Activated T-cell treated with anti-CD3 and anti-CD28 coated beads, Interleukin-2, amount 50 U/mL, for 4 hours (primary cell): ENCODE results near the gene ZNF408. TPM values are rescaled to one million over a fixed set of nuclear protein-coding genes. Genes with fewer than 3 reads are reported as not detected.

ENCODE experiments used
- ATAC-seq, 2 donors: fragments of 200-7000 bp; cut with Tn5 transposase; one replicate each; pipeline ENCODE4 v1.10.0; 2021
- DNase-seq: peaks from one replicate; pipeline ENCODE4 v3.0.0-alpha.2; 2020
- H3K27me3 Mint-ChIP-seq: one replicate; pipeline ENCODE4 v1.8.0; 2021; ENCODE audit warnings: low read depth, mixed read lengths
- H3K36me3 Mint-ChIP-seq: one replicate; pipeline ENCODE4 v1.8.0; 2022; ENCODE audit warnings: mixed read lengths; ENCODE audit not compliant: insufficient read depth
- H3K4me1 Mint-ChIP-seq: one replicate; pipeline ENCODE4 v1.8.0; 2021; ENCODE audit warnings: low read depth, mixed read lengths
- H3K4me3 Mint-ChIP-seq: one replicate; pipeline ENCODE4 v1.8.0; 2021; ENCODE audit warnings: mild to moderate bottlenecking, moderate library complexity, mixed read lengths
- H3K9me3 Mint-ChIP-seq: one replicate; pipeline ENCODE4 v1.8.0; 2021; ENCODE audit warnings: mixed read lengths
- total RNA-seq, 3 donors: library from RNA; stranded (reverse); gene quantifications; one replicate each; pipeline ENCODE4 v1.2.1, GENCODE V29; 2021

ZNF408 gene
- 10 to 100 TPM; 14.2 to 16.9 (median 14.8) TPM for total RNA-seq

GRCh38 chr11:46700241-46701077, at the start of gene ZNF408, which contains the start of gene ARHGAP1:
Gene ZNF408 (plus strand): TSS chr11:46701031. CDS start chr11:46701048, 17 bp downstream.
Gene ARHGAP1 (minus strand): TSS chr11:46700619. CDS start chr11:46696107, 4,512 bp downstream.
- ATAC-seq, result peak; percentile 92 to 94
- Mint-ChIP-seq H3K4me1 (peaks cover 47% of the 10 kb centered on the region), H3K27me3 (no peaks in the 10 kb centered on the region), H3K4me3 (peak within 1 kb of the TSS; percentile 97), H3K36me3 (peaks cover 19% of the 10 kb centered on the region), H3K9me3 (no peaks in the 10 kb centered on the region)
- DNase-seq, result peak; percentile 98

GRCh38 chr11:46655631-46656030, 45.2 kb upstream of the ZNF408 start:
- no peaks in the 10 kb centered on the region for H3K4me1 Mint-ChIP-seq
- no peaks in the 10 kb centered on the region for H3K27me3 Mint-ChIP-seq
- ATAC-seq (no peak), DNase-seq (no peak)
- H3K4me3 Mint-ChIP-seq, result no peak overlapping the region
- H3K36me3 Mint-ChIP-seq, result peaks cover 28% of the 10 kb centered on the region
- no peaks in the 10 kb centered on the region for H3K9me3 Mint-ChIP-seq

GRCh38 chr11:46657186-46657585, 43.6 kb upstream of the ZNF408 start:
- DNase-seq (no peak), ATAC-seq (no peak)
- Mint-ChIP-seq H3K4me3 (no peak overlapping the region), H3K27me3 (no peaks in the 10 kb centered on the region), H3K36me3 (peaks cover 25% of the 10 kb centered on the region), H3K9me3 (no peaks in the 10 kb centered on the region), H3K4me1 (no peaks in the 10 kb centered on the region)

GRCh38 chr11:46658259-46658658, 42.6 kb upstream of the ZNF408 start:
- no peaks in the 10 kb centered on the region for H3K27me3 Mint-ChIP-seq
- no peaks in the 10 kb centered on the region for H3K4me1 Mint-ChIP-seq
- peaks cover 30% of the 10 kb centered on the region for H3K36me3 Mint-ChIP-seq
- no peak overlapping the region for H3K4me3 Mint-ChIP-seq
- ATAC-seq, result no peak
- DNase-seq, result no peak
- no peaks in the 10 kb centered on the region for H3K9me3 Mint-ChIP-seq

GRCh38 chr11:46659908-46660307, 40.9 kb upstream of the ZNF408 start:
- Mint-ChIP-seq H3K4me1 (no peaks in the 10 kb centered on the region), H3K27me3 (no peaks in the 10 kb centered on the region), H3K9me3 (no peaks in the 10 kb centered on the region), H3K36me3 (peaks cover 38% of the 10 kb centered on the region), H3K4me3 (no peak overlapping the region)
- ATAC-seq (no peak), DNase-seq (no peak)

GRCh38 chr11:46661836-46662235, 39.0 kb upstream of the ZNF408 start:
- ATAC-seq (no peak), DNase-seq (no peak)
- no peaks in the 10 kb centered on the region for H3K9me3 Mint-ChIP-seq
- H3K4me3 Mint-ChIP-seq, result no peak overlapping the region
- H3K4me1 Mint-ChIP-seq, result no peaks in the 10 kb centered on the region
- H3K27me3 Mint-ChIP-seq, result no peaks in the 10 kb centered on the region
- H3K36me3 Mint-ChIP-seq, result peaks cover 46% of the 10 kb centered on the region

- DNase-seq (no peak), ATAC-seq (no peak)
- no peaks in the 10 kb centered on the region for H3K4me1 Mint-ChIP-seq
- H3K4me3 Mint-ChIP-seq, result no peak overlapping the region
- H3K36me3 Mint-ChIP-seq, result peaks cover 46% of the 10 kb centered on the region
- H3K27me3 Mint-ChIP-seq, result no peaks in the 10 kb centered on the region
- H3K9me3 Mint-ChIP-seq, result no peaks in the 10 kb centered on the region
Measured at GRCh38 chr11:46662366-46662765, 38.5 kb upstream of the ZNF408 start.

- H3K36me3 Mint-ChIP-seq, result peaks cover 42% of the 10 kb centered on the region
- ATAC-seq, result no peak
Measured at GRCh38 chr11:46663277-46663940, 37.4 kb upstream of the ZNF408 start.

GRCh38 chr11:46664612-46665011, 36.2 kb upstream of the ZNF408 start:
- ATAC-seq (no peak), DNase-seq (no peak)
- H3K9me3 Mint-ChIP-seq, result no peaks in the 10 kb centered on the region
- H3K27me3 Mint-ChIP-seq, result no peaks in the 10 kb centered on the region
- H3K4me3 Mint-ChIP-seq, result no peak overlapping the region
- H3K4me1 Mint-ChIP-seq, result peaks cover 8% of the 10 kb centered on the region
- H3K36me3 Mint-ChIP-seq, result peaks cover 45% of the 10 kb centered on the region

More at GRCh38 chr11:46663277-46663940, 37.4 kb upstream of the ZNF408 start:
- no peak for DNase-seq
- H3K4me3 Mint-ChIP-seq, result no peak overlapping the region
- H3K27me3 Mint-ChIP-seq, result no peaks in the 10 kb centered on the region
- no peaks in the 10 kb centered on the region for H3K4me1 Mint-ChIP-seq
- no peaks in the 10 kb centered on the region for H3K9me3 Mint-ChIP-seq

- ATAC-seq, result no peak
Measured at GRCh38 chr11:46665356-46665755, 35.5 kb upstream of the ZNF408 start.

GRCh38 chr11:46666516-46666915, 34.3 kb upstream of the ZNF408 start:
- Mint-ChIP-seq H3K27me3 (no peaks in the 10 kb centered on the region), H3K4me1 (peaks cover 23% of the 10 kb centered on the region), H3K36me3 (peaks cover 42% of the 10 kb centered on the region), H3K4me3 (no peak overlapping the region), H3K9me3 (no peaks in the 10 kb centered on the region)
- DNase-seq (no peak), ATAC-seq (no peak)

More at GRCh38 chr11:46665356-46665755, 35.5 kb upstream of the ZNF408 start:
- Mint-ChIP-seq H3K4me3 (no peak overlapping the region), H3K9me3 (no peaks in the 10 kb centered on the region), H3K27me3 (no peaks in the 10 kb centered on the region), H3K4me1 (peaks cover 14% of the 10 kb centered on the region), H3K36me3 (peaks cover 42% of the 10 kb centered on the region)
- DNase-seq, result no peak

- Mint-ChIP-seq H3K4me1 (peaks cover 29% of the 10 kb centered on the region), H3K27me3 (no peaks in the 10 kb centered on the region), H3K4me3 (no peak overlapping the region), H3K36me3 (peaks cover 46% of the 10 kb centered on the region), H3K9me3 (no peaks in the 10 kb centered on the region)
- DNase-seq (no peak), ATAC-seq (no peak)
Measured at GRCh38 chr11:46667043-46667481, 33.8 kb upstream of the ZNF408 start.

- Mint-ChIP-seq H3K36me3 (peaks cover 45% of the 10 kb centered on the region), H3K27me3 (no peaks in the 10 kb centered on the region), H3K4me3 (no peak overlapping the region), H3K9me3 (no peaks in the 10 kb centered on the region), H3K4me1 (peaks cover 44% of the 10 kb centered on the region)
- ATAC-seq (no peak), DNase-seq (no peak)
Measured at GRCh38 chr11:46668480-46669085, 32.2 kb upstream of the ZNF408 start.

- Mint-ChIP-seq H3K9me3 (no peaks in the 10 kb centered on the region), H3K27me3 (no peaks in the 10 kb centered on the region), H3K4me3 (peak overlapping the region; percentile 35), H3K4me1 (peaks cover 54% of the 10 kb centered on the region), H3K36me3 (peaks cover 41% of the 10 kb centered on the region)
- DNase-seq (no peak), ATAC-seq (no peak)
Measured at GRCh38 chr11:46669711-46670139, 31.1 kb upstream of the ZNF408 start.
